Hepatocyte (in vitro differentiated cells): Measurements from ENCODE around the gene PEDS1. TPM values are rescaled to one million over a fixed set of nuclear protein-coding genes. Genes with fewer than 3 reads are reported as not detected.

Experiments used
- DNase-seq: peaks from one replicate; pipeline ENCODE4 v3.0.0-alpha.2; 2016; ENCODE audit warnings: low spot score
- H2AFZ ChIP-seq: fragments of 200-600 bp; sonication (generic); 2 replicates; pipeline ENCODE4 v1.6.0; 2016; ENCODE audit warnings: antibody characterized with exemption, mild to moderate bottlenecking
- H3K27ac ChIP-seq: fragments of 200-600 bp; sonication (generic); 2 replicates; pipeline ENCODE4 v1.5.1; 2016; ENCODE audit warnings: mild to moderate bottlenecking
- H3K27me3 ChIP-seq: fragments of 200-600 bp; sonication (generic); 2 replicates; pipeline ENCODE4 v1.6.1; 2016
- H3K36me3 ChIP-seq: fragments of 200-600 bp; sonication (generic); replicated peaks from 2 replicates; pipeline ENCODE4 v1.5.1; 2016; ENCODE audit warnings: low read depth; ENCODE audit not compliant: insufficient read depth
- H3K4me1 ChIP-seq: fragments of 200-600 bp; sonication (generic); 2 replicates; pipeline ENCODE4 v1.5.1; 2016; ENCODE audit warnings: mild to moderate bottlenecking, moderate library complexity; ENCODE audit not compliant: insufficient read depth
- H3K4me2 ChIP-seq: fragments of 200-600 bp; sonication (generic); 2 replicates; pipeline ENCODE4 v1.6.0; 2016
- H3K4me3 ChIP-seq: fragments of 200-600 bp; sonication (generic); 2 replicates; pipeline ENCODE4 v1.5.1; 2016; ENCODE audit warnings: mild to moderate bottlenecking
- H3K79me2 ChIP-seq: fragments of 200-600 bp; sonication (generic); 2 replicates; pipeline ENCODE4 v1.6.0; 2017; ENCODE audit warnings: mild to moderate bottlenecking
- H3K9me2 ChIP-seq: fragments of 200-600 bp; sonication (generic); replicated peaks from 2 replicates; pipeline ENCODE4 v1.6.0; 2017; ENCODE audit warnings: mild to moderate bottlenecking; ENCODE audit not compliant: insufficient read depth
- H3K9me3 ChIP-seq: fragments of 200-600 bp; sonication (generic); 2 replicates; pipeline ENCODE4 v1.5.1; 2016; ENCODE audit warnings: low read depth, mild to moderate bottlenecking
- H4K20me1 ChIP-seq: fragments of 200-600 bp; sonication (generic); 2 replicates; pipeline ENCODE4 v1.6.0; 2016; ENCODE audit warnings: mild to moderate bottlenecking; ENCODE audit not compliant: insufficient read depth, poor library complexity, severe bottlenecking
- CTCF ChIP-seq: fragments of 200-600 bp; sonication (generic); IDR thresholded peaks from 2 replicates; pipeline ENCODE4 v1.5.1; 2016; ENCODE audit warnings: antibody characterized with exemption, mild to moderate bottlenecking; ENCODE audit not compliant: poor library complexity
- EZH2 ChIP-seq: fragments of 200-600 bp; sonication (generic); IDR thresholded peaks from 2 replicates; pipeline ENCODE4 v1.6.1; 2016; ENCODE audit warnings: antibody characterized with exemption, mild to moderate bottlenecking, borderline replicate concordance
- EZH2phosphoT487 ChIP-seq: fragments of 200-600 bp; sonication (generic); IDR thresholded peaks from one replicate; pipeline ENCODE4 v1.6.1; 2018; ENCODE audit warnings: antibody characterized with exemption, mild to moderate bottlenecking, low read depth, moderate library complexity; ENCODE audit not compliant: unreplicated experiment, severe bottlenecking
- WGBS: methylation state at CpG from one replicate; pipeline ENCODE4 v1.1.6; 2016; ENCODE audit warnings: low lambda C conversion rate; ENCODE audit errors: missing lambda C conversion rate; 5-methylcytosine and 5-hydroxymethylcytosine counted together
- polyA plus RNA-seq: library from polyadenylated mRNA; unstranded; fragments of >200 nt; fragmentation: Nextera tagmentation; extraction: Ambion mirVana; gene quantifications from 2 replicates; pipeline ENCODE4 v1.2.1, GENCODE V29; 2016
- total RNA-seq: library from RNA; depleted of rRNA; stranded (reverse); fragments of >200 nt; gene quantifications from 2 replicates; pipeline ENCODE4 v1.2.3, GENCODE V29; 2014

PEDS1 gene
- total and polyA plus RNA-seq, 2 experiments from 2014 or later = 24.5 to 46.2 TPM

GRCh38 chr20:50195524-50196120 is 42.1 kb upstream of the PEDS1 start:
- Histone ChIP-seq H3K4me3 (no peak overlapping the region), H4K20me1 (peaks cover 31% of the 10 kb centered on the region), H3K79me2 (peaks cover 34% of the 10 kb centered on the region), H2AFZ (no peak overlapping the region), H3K4me1 (peaks cover 17% of the 10 kb centered on the region), H3K9me3 (no peaks in the 10 kb centered on the region), H3K27me3 (no peaks in the 10 kb centered on the region), H3K27ac (no peak overlapping the region), H3K4me2 (no peak overlapping the region), H3K36me3 (no peaks in the 10 kb centered on the region), H3K9me2 (no peaks in the 10 kb centered on the region)
- no peak for TF ChIP-seq EZH2
- no peak for TF ChIP-seq CTCF
- no peak for TF ChIP-seq EZH2phosphoT487
- 87% methylated on average over 13 of the region's 13 CpGs for WGBS
- DNase-seq = no peak

GRCh38 chr20:50194831-50195523 is 41.5 kb upstream of the PEDS1 start:
- no peaks in the 10 kb centered on the region for H3K9me2 ChIP-seq
- peak overlapping the region; percentile 77 for H3K4me2 ChIP-seq
- no peaks in the 10 kb centered on the region for H3K9me3 ChIP-seq
- H2AFZ ChIP-seq = no peak overlapping the region
- peaks cover 31% of the 10 kb centered on the region for H4K20me1 ChIP-seq
- TF ChIP-seq EZH2phosphoT487 (no peak), CTCF (no peak), EZH2 (no peak)
- H3K36me3 ChIP-seq = no peaks in the 10 kb centered on the region
- peaks cover 34% of the 10 kb centered on the region for H3K79me2 ChIP-seq
- WGBS = 80% methylated on average over 8 of the region's 8 CpGs
- no peak overlapping the region for H3K27ac ChIP-seq
- peaks cover 19% of the 10 kb centered on the region for H3K4me1 ChIP-seq
- H3K4me3 ChIP-seq = no peak overlapping the region
- no peaks in the 10 kb centered on the region for H3K27me3 ChIP-seq
- DNase-seq = no peak

GRCh38 chr20:50194422-50194830 is 40.9 kb upstream of the PEDS1 start:
- Histone ChIP-seq H3K4me2 (peak overlapping the region; percentile 77), H3K4me3 (no peak overlapping the region)

More at GRCh38 chr20:50194422-50194830, 40.9 kb upstream of the PEDS1 start:
- H3K27me3 ChIP-seq = no peaks in the 10 kb centered on the region
- H4K20me1 ChIP-seq = peaks cover 31% of the 10 kb centered on the region
- no peak for TF ChIP-seq EZH2phosphoT487
- no peak for TF ChIP-seq EZH2
- no peak for TF ChIP-seq CTCF
- peaks cover 23% of the 10 kb centered on the region for H3K4me1 ChIP-seq
- no peaks in the 10 kb centered on the region for H3K9me2 ChIP-seq
- 87% methylated on average over 7 of the region's 7 CpGs for WGBS
- no peak for DNase-seq
- no peak overlapping the region for H2AFZ ChIP-seq
- H3K27ac ChIP-seq = peak overlapping the region; percentile 100
- H3K79me2 ChIP-seq = peaks cover 34% of the 10 kb centered on the region
- no peaks in the 10 kb centered on the region for H3K9me3 ChIP-seq
- H3K36me3 ChIP-seq = no peaks in the 10 kb centered on the region
